HK-2 (cell line): ENCODE measurements around the gene CDCA7L.
A peak's percentile ranks its signal among the peaks of the same experiment; 100 is the strongest.
"Not testable (repeated sequence)": the region's sequence is repeated elsewhere in the genome, so short reads cannot be mapped to it uniquely, and the experiment has no call there.

Experiments
- DNase-seq: peaks from one replicate; pipeline ENCODE4 v3.0.0-alpha.2; 2018; ENCODE audit not compliant: unreplicated experiment

The CDCA7L gene

DNA sequence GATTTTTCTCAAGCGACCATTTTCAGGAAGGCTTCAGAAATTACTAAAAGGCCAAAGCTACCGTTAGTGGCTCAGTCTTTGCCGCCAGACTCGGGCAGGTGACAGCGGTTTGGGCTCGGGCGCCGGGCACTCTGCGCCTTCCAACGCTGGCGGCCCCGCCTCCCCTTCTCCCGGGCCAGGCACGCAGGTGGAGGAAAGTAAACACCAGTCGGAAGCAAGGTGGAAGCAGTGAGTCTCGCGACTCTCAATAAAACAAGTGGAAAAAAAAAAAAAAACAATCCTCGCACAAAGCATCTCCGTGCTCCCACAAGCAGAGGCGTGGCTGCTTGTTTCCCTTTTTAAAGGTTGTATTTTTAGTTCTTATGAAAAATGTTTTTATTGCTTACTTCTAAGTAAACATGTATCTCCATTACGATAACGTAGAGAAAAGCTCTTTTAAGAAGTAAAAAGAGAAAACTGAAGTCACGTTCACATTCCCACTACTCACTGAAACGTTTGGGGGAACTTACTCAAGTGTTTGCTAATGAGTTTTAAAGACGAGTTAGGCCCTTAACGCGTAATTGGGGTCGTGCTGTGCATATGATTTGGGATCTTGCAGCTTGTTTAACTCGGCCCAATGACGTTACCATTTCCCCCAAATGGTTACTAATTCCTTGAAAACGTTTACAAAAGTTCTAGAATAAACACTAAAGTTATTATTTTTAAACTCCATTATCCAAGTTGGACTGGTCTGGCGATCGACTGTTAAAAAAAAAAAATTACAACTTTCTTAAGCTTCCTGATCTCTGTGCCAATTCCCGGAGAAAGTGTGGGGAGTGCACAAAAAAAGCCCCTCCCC, 864 bp downstream of the CDCA7L start:
- peak; percentile 31 for DNase-seq

DNA sequence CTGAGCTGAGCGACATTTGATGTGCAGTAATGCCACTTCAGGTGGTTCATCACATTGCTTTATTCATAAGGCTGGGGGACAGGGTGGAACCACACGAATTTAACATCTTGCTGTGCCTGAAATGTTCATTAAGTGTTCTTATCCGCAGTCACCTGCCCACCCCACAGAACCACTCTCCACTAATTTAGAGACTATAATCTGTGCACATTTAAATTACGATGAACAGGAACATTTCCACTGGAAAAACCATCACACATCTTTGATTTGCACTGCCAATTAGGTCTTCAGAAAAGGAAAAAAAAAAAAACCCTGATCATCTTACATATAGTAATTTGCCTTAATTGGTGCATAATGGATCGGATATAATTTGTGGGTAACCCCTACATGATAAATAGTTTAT, 2.3 kb downstream of the CDCA7L start:
- DNase-seq: no peak

DNA sequence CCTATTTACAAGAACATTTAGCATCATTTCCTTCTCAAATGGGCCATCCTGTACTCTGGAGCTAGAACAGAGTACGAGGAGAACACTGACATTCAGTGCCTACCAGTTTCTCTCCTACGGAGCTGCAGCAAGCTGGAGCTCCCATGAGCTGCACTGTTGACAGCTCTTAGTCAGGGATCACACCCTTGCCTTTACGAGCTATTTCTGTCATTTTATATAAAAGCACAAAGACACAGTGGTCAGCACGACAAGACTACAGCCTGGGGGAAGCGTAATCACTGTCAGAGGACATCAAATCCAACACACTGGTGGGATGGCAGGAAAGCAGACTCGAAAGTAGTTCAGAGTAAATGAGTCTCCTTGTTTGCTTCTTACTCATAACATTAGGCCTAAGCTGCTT, 2.7 kb downstream of the CDCA7L start:
- no peak for DNase-seq

DNA sequence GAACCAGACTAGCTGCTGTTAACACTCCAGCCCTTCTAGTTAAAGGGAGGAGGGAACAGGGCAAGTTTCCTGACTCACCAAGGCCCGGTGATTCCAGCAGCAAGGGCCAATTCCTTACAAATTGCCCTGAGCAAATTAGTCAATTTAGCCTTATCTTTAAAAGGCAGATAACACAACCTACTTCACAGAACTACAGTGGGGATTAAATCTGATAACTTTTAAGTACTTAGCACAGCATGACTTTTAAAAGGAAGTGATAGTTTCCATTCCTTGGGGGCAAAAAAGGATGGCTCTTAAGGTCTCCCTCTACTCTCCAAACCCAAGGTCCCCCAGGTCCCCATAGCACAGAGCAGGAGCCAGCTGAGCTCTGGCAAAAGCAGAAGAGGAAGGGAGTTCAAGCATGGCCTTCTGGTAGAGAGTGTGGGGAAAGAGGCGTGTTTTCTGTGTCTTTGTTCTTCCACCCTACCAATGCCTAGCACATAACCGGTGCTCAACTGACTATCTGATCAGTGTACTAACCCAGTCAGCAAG, 4.0 kb downstream of the CDCA7L start:
- no peak for DNase-seq

DNA sequence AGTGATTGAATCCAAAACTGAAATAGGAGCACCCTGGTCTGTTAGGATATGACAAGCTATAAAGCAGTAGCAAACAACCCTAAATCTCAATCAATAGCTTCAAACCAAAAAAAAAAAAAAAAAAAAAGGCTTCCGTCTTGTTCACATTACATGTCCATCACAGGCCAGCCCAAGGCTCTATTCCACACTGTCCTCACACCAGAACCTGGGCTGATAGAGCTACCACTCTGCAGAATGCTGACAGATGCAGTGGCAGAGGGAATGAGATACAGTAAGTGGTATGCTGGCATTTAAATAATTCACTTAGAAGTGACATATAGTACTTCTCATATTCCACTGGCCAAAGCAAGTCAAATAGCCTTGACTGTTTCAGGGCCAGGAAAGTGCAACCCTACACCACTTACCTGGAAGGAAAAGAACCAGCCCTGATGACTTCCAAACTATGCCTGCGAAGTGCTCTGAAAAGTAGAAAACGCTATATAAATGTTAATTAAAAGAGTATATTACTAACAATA, 5.8 kb downstream of the CDCA7L start:
- no peak for DNase-seq

DNA sequence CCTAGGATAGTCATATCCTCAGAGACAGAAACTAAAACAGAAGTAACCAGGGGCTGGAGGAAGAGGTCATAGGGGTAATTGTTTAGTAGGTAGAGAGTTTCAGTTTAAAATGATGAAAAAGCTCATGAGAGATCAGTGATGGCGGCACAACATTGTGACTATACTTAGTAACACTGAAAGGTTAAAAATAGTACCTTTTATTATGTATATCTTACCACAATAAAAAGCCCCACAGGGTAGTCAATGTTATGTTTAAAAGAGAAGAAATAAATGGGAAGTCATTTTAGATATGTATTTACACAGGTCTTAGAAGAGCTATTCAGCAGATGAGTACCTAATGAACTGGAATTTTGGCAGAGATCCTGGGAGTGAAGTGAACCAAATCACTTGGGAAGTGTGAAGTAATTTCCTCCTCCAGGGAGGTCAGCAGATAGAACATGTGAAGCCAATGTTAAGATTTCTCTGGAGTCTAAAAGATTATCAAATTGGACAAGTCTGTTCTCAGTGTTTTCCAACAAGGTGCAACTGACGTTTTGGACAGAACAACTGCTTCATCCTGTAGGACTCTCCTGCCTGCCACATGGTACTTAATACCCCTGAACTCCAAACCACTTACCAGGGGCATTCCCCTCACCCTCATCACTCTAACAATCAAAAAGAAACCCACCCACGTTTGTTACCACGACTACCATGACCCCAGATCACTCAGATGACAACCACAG, 6.4 kb downstream of the CDCA7L start:
- no peak for DNase-seq

DNA sequence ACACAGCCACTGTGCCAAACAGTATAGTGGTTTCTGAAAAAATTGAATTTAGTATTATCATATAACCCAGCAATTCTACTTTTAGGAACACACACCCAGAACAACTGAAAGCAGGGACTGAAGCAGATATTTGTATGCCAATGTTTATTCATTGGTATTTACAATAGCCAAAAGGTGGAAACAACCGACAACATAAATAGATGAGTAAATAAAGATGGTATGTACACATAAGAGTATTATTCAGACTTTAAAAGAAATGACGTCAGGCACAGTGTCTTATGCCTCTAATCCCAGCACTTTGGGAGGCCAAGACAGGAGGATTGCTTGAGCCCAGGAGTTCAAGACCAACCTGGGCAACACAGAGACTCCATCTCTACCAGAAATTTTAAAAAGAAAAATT, 7.2 kb downstream of the CDCA7L start:
- DNase-seq: no peak

DNA sequence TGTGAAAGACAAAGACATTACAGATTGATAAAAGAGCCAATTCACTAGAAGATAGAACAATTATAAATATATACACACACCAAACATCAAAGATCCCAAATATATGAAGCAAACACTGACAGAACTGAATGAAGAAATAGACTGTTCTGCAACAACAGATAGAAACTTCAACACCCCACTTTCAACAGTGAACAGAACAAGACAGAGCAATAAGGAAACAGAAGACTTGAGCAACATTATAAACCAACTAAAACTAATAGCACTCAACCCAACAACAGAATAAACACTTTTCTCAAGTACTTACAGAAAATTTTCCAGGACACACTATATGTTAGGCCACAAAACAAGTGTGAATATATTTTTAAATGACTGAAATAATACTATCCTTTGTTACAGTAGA, 10.9 kb downstream of the CDCA7L start:
- DNase-seq: no peak

DNA sequence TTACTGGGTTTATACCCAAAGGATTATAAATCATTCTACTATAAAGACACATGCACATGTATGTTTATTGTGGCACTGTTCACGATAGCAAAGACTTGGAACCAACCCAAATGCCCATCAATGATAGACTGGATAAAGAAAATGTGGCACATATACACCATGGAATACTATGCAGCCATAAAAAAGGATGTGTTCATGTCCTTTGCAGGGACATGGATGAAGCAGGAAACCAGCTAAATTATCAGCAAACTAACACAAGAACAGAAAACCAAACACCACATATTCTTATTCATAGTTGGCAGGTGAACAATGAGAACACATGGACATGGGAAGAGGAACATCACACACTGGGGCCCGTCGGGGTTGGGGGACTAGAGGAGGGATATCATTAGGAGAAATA, 12.4 kb downstream of the CDCA7L start:
- not testable (repeated sequence) for DNase-seq

DNA sequence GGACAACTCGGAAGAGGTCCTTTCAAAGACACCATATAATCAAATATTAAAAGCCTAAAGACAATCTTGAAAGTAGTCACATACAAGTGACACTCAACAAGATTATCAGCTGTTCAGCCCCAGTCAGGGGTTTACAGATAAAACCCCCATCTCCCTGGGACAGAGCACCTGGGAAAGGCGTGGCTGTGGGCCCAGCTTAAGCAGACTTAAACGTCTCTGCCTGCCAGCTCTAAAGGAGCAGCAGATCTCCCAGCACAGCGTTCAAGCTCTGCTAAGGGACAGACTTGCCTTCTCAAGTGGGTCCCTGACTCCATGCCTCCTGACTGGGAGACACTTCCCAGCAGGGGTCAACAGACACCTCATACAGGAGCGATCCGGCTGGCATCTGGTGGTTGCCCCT, 18.0 kb downstream of the CDCA7L start:
- DNase-seq: no peak

DNA sequence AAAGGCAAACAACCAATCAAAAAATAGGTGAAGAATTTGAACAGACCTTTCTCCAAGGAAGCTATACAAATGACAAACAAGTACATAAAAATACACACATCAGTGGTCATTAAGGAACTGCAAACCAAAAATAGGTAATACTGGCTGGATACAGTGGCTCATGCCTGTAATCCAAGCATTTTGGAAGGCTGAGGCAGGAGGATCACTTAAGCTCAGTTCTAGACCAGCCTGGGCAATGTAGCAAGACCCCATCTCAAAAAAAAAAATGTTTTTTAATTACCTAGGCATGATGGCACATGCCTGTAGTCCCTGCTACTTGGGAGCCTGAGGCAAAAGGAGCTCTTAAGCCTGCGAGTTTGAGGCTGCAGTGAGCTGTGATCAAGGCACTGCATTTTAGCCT, 19.3 kb downstream of the CDCA7L start:
- no peak for DNase-seq

DNA sequence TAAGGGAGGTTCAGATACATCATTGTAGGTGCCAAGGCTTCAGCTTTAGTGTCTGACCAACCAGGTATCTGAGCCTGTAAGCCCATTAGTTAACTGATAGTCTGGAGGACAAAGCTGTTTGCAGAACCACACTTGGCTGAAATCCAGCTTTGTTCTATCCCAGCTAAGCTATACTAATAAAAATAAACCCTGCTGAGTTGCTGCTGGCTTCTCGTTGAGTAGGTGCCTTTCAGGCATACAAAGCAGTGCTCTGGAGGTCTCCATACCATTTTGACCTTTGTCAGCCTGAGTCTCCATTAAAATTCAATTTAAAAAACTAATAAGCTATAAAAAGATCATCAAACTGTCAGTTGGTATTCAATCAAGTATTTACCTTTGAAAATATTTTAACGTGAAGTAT, 22.0 kb downstream of the CDCA7L start:
- DNase-seq: no peak

DNA sequence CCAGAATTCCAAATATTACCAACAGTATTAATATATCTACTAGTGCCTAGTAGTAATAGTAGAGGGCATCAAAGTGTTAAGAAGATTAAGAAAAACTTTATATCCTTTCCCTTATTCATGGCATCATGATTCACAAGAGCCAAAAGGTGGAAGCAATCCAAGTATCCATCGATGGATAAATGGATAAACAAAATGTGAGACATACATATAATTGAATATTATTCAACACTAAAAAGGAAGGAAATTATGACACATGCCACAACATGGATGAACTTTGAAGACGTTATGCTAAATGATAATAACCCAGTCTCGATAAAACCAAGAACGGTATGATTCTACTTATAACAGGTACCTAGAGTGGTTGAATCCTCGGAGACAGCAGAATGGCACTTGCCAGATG, 23.1 kb downstream of the CDCA7L start:
- DNase-seq: no peak

DNA sequence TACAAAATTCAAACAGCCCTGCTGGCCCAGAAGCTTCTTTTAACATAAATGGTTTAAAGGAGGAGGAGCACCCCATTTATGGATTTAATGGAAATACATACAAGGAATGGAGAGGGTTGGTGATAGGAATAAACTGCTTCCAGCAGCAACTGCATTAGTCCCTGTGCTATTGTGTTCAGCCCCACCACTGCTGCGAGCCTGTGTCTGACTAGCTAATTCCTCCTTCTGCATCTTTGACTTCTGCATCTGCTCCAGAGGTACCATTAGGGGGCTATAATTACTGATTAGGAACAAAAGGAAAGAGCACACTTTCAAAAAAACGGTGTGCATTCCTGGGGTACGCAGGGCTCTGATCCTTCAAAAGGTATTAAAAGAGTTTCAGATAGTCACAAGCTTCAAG, 24.8 kb downstream of the CDCA7L start:
- DNase-seq: no peak

DNA sequence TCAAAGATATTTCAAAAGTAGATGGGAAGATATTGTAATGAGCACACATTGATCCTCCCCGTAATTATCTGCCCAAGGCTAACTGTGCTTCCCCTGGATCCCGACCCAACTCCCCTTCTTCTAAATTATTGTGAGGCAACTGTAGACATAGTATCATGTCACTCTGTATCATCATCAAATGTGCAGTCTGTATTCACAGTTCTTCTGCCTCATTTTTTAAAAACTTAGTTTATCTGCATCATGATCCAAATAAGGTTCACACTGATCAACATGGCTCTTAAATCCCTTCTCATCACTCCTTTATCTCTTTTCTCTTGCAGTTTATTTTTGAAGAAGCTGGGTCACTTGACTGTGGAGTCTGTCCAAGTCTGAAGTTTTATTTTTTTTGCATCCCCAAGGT, 27.5 kb downstream of the CDCA7L start:
- DNase-seq: no peak

DNA sequence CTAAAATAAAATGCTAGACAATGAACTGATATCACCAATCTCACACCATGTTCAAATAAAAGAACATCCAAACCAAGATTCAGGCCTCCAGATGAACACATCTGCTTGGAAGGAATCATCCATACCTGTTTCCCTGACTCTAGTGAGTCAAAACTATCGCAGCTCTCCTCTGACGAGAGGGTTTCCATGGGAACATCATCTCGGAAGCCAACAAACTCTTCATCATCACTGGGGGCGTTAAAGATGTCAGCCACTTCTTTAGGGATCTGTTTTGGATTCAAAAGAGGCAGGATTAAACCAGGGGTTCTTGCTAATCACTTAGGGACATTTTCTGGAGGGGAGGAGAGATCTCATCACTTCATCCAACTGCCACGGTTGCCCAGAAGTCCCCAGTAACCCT, 29.1 kb downstream of the CDCA7L start:
- no peak for DNase-seq

DNA sequence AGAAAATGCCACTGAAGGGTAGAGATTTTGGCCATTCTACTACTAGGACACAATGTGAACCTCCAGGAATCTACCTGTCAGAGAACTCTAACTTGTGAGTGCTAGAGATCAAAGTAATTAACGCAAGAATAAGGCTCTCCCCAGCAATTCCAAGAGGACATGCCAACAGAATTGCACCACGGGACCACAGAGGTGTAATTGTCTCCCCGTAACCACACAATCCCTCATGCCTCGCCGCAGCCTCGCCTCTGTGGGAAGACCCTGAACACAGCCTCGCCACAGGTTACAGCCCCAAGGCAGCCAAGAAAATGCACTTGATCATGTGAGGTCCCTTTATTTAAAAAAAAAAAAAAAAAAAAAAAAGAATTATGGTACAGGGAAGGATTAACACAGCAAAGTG, 29.5 kb downstream of the CDCA7L start:
- no peak for DNase-seq

DNA sequence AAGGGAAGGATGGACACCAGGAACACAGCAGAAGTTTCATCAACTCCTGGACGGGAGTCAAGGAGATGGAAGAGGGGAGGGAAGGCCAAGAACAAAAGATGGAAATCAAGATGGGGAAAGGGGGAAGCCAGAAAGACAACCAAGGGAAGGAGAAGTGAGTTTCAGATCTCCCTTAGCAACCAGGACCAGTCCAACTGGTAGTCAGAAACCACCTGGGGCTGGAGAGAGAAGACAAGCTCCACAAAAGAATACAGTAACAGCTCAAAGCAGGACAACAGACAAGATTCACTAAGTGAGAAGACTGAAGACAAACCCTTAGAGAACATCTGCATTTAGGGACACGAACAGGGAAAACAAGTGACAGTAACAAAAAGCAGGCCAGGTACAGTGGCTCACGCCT, 30.6 kb downstream of the CDCA7L start:
- no peak for DNase-seq

DNA sequence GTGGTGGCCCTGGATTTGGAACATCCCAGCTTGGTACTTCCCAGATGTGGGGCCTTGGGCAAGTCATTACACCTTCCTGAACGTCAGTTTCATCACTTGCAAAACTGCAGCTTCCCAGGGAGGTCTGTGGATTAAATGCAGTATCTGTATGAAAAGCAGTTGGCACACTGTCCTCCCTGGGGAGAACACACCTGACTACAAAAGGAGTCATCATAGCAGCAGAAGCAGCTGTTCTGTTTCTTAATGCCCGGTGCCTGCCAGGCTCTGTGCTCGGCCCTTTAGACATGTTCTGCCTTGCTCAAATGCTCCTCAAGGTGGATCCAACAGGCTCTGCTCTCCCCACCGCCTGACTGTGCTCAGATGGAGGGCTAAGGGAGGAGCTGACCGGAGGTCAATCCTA, 31.0 kb downstream of the CDCA7L start:
- no peak for DNase-seq

DNA sequence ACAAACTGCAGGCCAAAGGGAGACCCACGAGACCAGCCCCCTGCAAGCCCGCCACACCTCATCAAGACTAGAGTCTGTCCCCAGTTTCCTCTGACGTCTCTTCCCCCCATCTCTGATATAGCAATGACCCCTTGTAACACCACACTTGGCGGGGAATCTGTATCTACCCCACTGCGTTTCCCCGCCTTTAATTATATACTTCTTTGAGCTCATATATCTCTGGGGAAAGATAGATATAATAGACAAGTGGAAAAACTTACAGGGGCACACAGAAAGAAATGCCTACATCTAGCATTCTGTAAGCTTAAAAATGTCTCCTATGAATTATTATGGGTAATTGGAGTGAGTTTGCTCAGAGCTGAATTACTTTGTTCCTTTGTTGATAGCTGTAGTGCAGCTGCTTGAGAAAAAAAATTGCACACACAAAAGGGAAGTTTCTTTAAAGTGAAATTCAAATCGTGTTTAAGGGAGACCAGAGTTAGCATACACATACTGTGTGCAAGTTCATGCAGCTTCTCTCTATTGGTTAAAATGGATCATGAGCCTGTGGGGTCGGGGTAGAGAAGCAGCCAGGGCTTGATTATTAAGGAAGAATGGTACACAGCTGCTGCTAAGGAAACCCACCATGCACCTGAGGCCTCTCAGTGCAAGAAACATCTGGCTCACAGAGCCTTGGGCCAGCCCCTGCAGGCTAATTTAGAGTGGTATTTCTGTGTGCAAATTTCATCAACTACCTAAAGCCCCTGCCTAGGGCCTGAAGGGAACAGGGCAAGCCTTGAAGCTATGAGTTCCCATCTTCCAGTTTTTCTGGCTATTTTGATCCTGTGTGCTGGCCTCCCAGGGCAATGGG, 32.5 kb downstream of the CDCA7L start:
- no peak for DNase-seq

DNA sequence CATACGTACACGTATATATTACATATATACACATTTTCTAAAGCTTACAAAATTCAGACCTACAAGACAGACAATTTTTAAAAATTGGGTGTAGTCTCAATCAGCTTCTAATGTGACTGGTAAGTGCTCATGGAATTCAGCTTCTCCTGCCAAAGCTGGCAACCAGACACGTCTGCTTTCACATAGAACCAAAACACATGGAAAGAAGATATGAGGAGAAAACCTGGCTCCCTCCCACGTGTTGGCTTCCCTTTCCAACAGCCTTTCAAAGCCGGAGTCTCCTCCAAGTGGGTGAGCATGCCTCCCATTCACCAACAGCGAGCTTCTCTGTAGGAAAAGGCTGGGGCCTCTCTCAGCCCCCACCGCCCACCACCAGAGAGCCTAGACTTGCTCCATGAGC, 33.4 kb downstream of the CDCA7L start:
- no peak for DNase-seq

DNA sequence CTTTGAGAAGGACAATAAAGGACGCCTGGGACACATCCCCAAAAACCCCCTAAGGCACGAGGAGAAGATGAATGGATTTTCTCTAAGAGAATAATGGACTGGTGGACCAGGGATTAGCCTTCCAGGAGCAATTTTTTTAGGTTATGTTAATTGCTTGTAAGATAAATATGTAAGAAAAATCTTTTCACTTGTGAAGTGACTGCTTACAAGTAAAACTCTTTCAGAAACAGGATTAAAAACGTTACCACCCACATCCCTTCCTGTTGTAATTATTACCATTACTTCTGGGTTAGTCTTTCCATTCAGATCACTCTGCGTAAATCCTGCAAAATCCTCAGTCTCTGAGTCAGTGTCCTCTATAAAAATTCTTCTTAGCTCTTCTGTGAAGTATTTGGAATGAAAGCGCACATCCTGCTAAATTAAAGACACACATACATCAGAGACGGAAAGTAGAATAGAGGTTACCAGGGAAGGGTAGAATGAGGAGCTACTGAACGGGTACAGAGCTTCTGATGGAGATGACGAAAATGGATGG, 34.3 kb downstream of the CDCA7L start:
- DNase-seq: no peak
